Neural crest cell (in vitro differentiated cells): ENCODE results near the gene SEC16A. TPM values are rescaled to one million over a fixed set of nuclear protein-coding genes. Genes with fewer than 3 reads are reported as not detected.

ENCODE experiments used
- DNase-seq: peaks from one replicate; pipeline ENCODE4 v3.0.0; 2021; ENCODE audit warnings: low read depth, mixed read lengths, low spot score
- H3K27ac Mint-ChIP-seq: one replicate; pipeline ENCODE4 v1.8.0; 2021; ENCODE audit warnings: mild to moderate bottlenecking, mixed read lengths; ENCODE audit not compliant: unreplicated experiment
- H3K27me3 Mint-ChIP-seq: 2 replicates; pipeline ENCODE4 v1.8.0; 2021; ENCODE audit warnings: low read depth, mild to moderate bottlenecking, mixed read lengths
- H3K36me3 Mint-ChIP-seq: 2 replicates; pipeline ENCODE4 v1.8.0; 2021; ENCODE audit warnings: low read depth, mild to moderate bottlenecking, mixed read lengths
- H3K4me1 Mint-ChIP-seq: 2 replicates; pipeline ENCODE4 v1.8.0; 2021; ENCODE audit warnings: mixed read lengths
- H3K4me3 Mint-ChIP-seq: one replicate; pipeline ENCODE4 v1.8.0; 2021; ENCODE audit warnings: mild to moderate bottlenecking, mixed read lengths
- H3K9me3 Mint-ChIP-seq: 2 replicates; pipeline ENCODE4 v1.8.0; 2021; ENCODE audit warnings: mixed read lengths
- CTCF ChIP-seq: fragments of 200-600 bp; sonication (generic); conservative IDR thresholded peaks from 2 replicates; pipeline ENCODE4 v1.5.0; 2021; ENCODE audit warnings: antibody characterized with exemption, mild to moderate bottlenecking
- total RNA-seq: library from RNA; stranded (reverse); gene quantifications from 2 replicates; pipeline ENCODE4 v1.2.1, GENCODE V29; 2021

SEC16A gene
- total RNA-seq, 1 donor from 2014 or later = 77.2 TPM

GRCh38 chr9:136515276-136515675 is 32.4 kb upstream of the SEC16A start:
- H3K27me3 Mint-ChIP-seq = no peaks in the 10 kb centered on the region
- no peaks in the 10 kb centered on the region for H3K36me3 Mint-ChIP-seq
- H3K4me3 Mint-ChIP-seq = no peak overlapping the region
- DNase-seq = no peak
- peaks cover 18% of the 10 kb centered on the region for H3K4me1 Mint-ChIP-seq
- H3K27ac Mint-ChIP-seq = no peak overlapping the region
- no peak for TF ChIP-seq CTCF
- no peaks in the 10 kb centered on the region for H3K9me3 Mint-ChIP-seq

- H3K4me3 Mint-ChIP-seq = no peak overlapping the region
- H3K9me3 Mint-ChIP-seq = no peaks in the 10 kb centered on the region
- H3K27ac Mint-ChIP-seq = no peak overlapping the region
- no peaks in the 10 kb centered on the region for H3K27me3 Mint-ChIP-seq
- no peak for TF ChIP-seq CTCF
- H3K36me3 Mint-ChIP-seq = no peaks in the 10 kb centered on the region
- no peak for DNase-seq
- H3K4me1 Mint-ChIP-seq = peaks cover 18% of the 10 kb centered on the region
These were observed 31.3 kb upstream of the SEC16A start for GRCh38 chr9:136514022-136514714.

- no peak overlapping the region for H3K27ac Mint-ChIP-seq
- DNase-seq = no peak
These were observed 30.4 kb upstream of the SEC16A start for GRCh38 chr9:136513191-136513590.

GRCh38 chr9:136512651-136513071 is 29.8 kb upstream of the SEC16A start:
- Mint-ChIP-seq H3K36me3 (no peaks in the 10 kb centered on the region), H3K4me1 (peaks cover 18% of the 10 kb centered on the region), H3K27me3 (no peaks in the 10 kb centered on the region), H3K4me3 (peak overlapping the region; percentile 38), H3K9me3 (no peaks in the 10 kb centered on the region), H3K27ac (peak overlapping the region; percentile 67)
- DNase-seq = no peak
- TF ChIP-seq CTCF = no peak

More at GRCh38 chr9:136513191-136513590, 30.4 kb upstream of the SEC16A start:
- no peaks in the 10 kb centered on the region for H3K36me3 Mint-ChIP-seq
- H3K9me3 Mint-ChIP-seq = no peaks in the 10 kb centered on the region
- H3K4me3 Mint-ChIP-seq = no peak overlapping the region
- no peak for TF ChIP-seq CTCF
- H3K27me3 Mint-ChIP-seq = no peaks in the 10 kb centered on the region
- H3K4me1 Mint-ChIP-seq = peaks cover 18% of the 10 kb centered on the region

- Mint-ChIP-seq H3K4me3 (peak overlapping the region; percentile 81), H3K36me3 (no peaks in the 10 kb centered on the region), H3K27ac (peak overlapping the region; percentile 98), H3K4me1 (peaks cover 18% of the 10 kb centered on the region), H3K9me3 (no peaks in the 10 kb centered on the region), H3K27me3 (no peaks in the 10 kb centered on the region)
- DNase-seq = peak; percentile 54
- TF ChIP-seq CTCF = no peak
These were observed 29.1 kb upstream of the SEC16A start for GRCh38 chr9:136511670-136512592.
